PC-9 (cell line): ENCODE results near the gene CCBE1. TPM values are rescaled to one million over a fixed set of nuclear protein-coding genes. Genes with fewer than 3 reads are reported as not detected.

Experiments
- BruUV-seq: library from RNA; stranded (reverse); fragments of 400-500 nt; replicated peaks from 2 replicates; lab custom pipeline; 2021; lab: Mats Ljungman, UMichigan
- CTCF ChIA-PET: fragments of 300-600 bp; sonication (Branson Sonifier 250); formaldehyde crosslinking; loops from one replicate; lab custom pipeline; 2022; ENCODE audit warnings: antibody characterized with exemption; lab: Charles Lee
- POLR2A ChIA-PET: fragments of 300-600 bp; sonication (Branson Sonifier 250); formaldehyde crosslinking; loops from one replicate; lab custom pipeline; 2022; ENCODE audit warnings: antibody characterized with exemption; ENCODE audit not compliant: unreplicated experiment; lab: Charles Lee
- DNase-seq, 2 experiments: peaks; one replicate each; pipeline versions ENCODE4 v3.0.0 to v3.0.0-alpha.2; 2015 to 2022; ENCODE audit warnings: mixed read lengths in 1 of 2
- H2AFZ ChIP-seq: fragments of 200-600 bp; sonication (generic); 2 replicates; pipeline ENCODE4 v1.8.1; 2017; ENCODE audit warnings: antibody characterized with exemption
- H3F3A ChIP-seq: fragments of 200-600 bp; sonication (generic); 2 replicates; pipeline ENCODE4 v1.8.1; 2017; ENCODE audit warnings: antibody characterized with exemption, mild to moderate bottlenecking, low read depth; ENCODE audit not compliant: insufficient read depth
- H3K27ac ChIP-seq: fragments of 200-600 bp; sonication (generic); 2 replicates; pipeline ENCODE4 v1.6.1; 2016; ENCODE audit warnings: mixed run types
- H3K27me3 ChIP-seq: fragments of 200-600 bp; sonication (generic); 2 replicates; pipeline ENCODE4 v1.6.1; 2016; ENCODE audit warnings: low read depth, mixed run types; ENCODE audit not compliant: insufficient read depth
- H3K36me3 ChIP-seq: fragments of 200-600 bp; sonication (generic); 2 replicates; pipeline ENCODE4 v1.6.1; 2016; ENCODE audit warnings: low read depth, mixed run types
- H3K4me1 ChIP-seq: fragments of 200-600 bp; sonication (generic); replicated peaks from 2 replicates; pipeline ENCODE4 v1.6.1; 2016; ENCODE audit warnings: mixed run types; ENCODE audit not compliant: insufficient read depth
- H3K4me2 ChIP-seq: fragments of 200-600 bp; sonication (generic); 2 replicates; pipeline ENCODE4 v1.6.1; 2017; ENCODE audit warnings: mixed run types
- H3K4me3 ChIP-seq: fragments of 200-600 bp; sonication (generic); 2 replicates; pipeline ENCODE4 v1.6.1; 2016; ENCODE audit warnings: mixed run types
- H3K79me2 ChIP-seq: fragments of 200-600 bp; sonication (generic); 2 replicates; pipeline ENCODE4 v1.6.1; 2017; ENCODE audit warnings: low read depth, mixed run types
- H3K9me2 ChIP-seq: fragments of 200-600 bp; sonication (generic); 2 replicates; pipeline ENCODE4 v1.8.1; 2017; ENCODE audit warnings: mild to moderate bottlenecking; ENCODE audit not compliant: insufficient read depth
- H3K9me3 ChIP-seq: fragments of 200-600 bp; sonication (generic); 2 replicates; pipeline ENCODE4 v1.8.1; 2016; ENCODE audit warnings: low read depth; ENCODE audit not compliant: insufficient read depth
- H4K20me1 ChIP-seq: fragments of 200-600 bp; sonication (generic); 2 replicates; pipeline ENCODE4 v1.8.1; 2017; ENCODE audit not compliant: insufficient read depth
- CTCF ChIP-seq: fragments of 200-600 bp; sonication (generic); conservative IDR thresholded peaks from 2 replicates; pipeline ENCODE4 v1.6.1; 2017; ENCODE audit warnings: mixed run types, antibody characterized with exemption, mild to moderate bottlenecking, moderate library complexity
- EZH2 ChIP-seq: fragments of 200-600 bp; sonication (generic); IDR thresholded peaks from 2 replicates; pipeline ENCODE4 v1.8.0; 2017; ENCODE audit warnings: antibody characterized with exemption, low read depth
- intact Hi-C: fragments of 100-400 bp; cut with micrococcal nuclease; formaldehyde crosslinking; loops from one replicate; pipeline ENCODE4 v1.10.0; 2022; ENCODE audit not compliant: unreplicated experiment
- total RNA-seq: library from RNA; stranded (reverse); gene quantifications from 2 replicates; pipeline ENCODE4 v1.2.3, GENCODE V29; 2021

CCBE1 gene
- total RNA-seq, 1 experiment from 2014 or later, result 5.8 TPM

GRCh38 chr18:59383851-59384250, 313.4 kb downstream of the CCBE1 start:
- no peaks in the 10 kb centered on the region for H3K27me3 ChIP-seq
- no peaks in the 10 kb centered on the region for H3K79me2 ChIP-seq
- no peak for DNase-seq
- H3K36me3 ChIP-seq, result no peaks in the 10 kb centered on the region
- ChIA-PET CTCF (interaction anchor here (0.7 kb wide), 1 partner anchor 927 kb away, joined by 4 read pairs; no protein-coding TSS in a partner anchor), POLR2A (no interaction called here)
- H3K4me2 ChIP-seq, result no peak overlapping the region
- no peak overlapping the region for H3K4me3 ChIP-seq
- 0 out of 2 replicates have a peak, but pooled peaks cover 6% of the 10 kb centered on the region for H3K4me1 ChIP-seq
- TF ChIP-seq CTCF, result no peak
- no peak for TF ChIP-seq EZH2
- no peaks in the 10 kb centered on the region for H4K20me1 ChIP-seq
- no peaks in the 10 kb centered on the region for H3K9me2 ChIP-seq
- no peak overlapping the region for H3K27ac ChIP-seq
- H3F3A ChIP-seq, result no peaks in the 10 kb centered on the region
- H2AFZ ChIP-seq, result no peak overlapping the region
- intact Hi-C loops, result loop anchor here (5.0 kb wide), 1 partner anchor 82 kb away; no protein-coding TSS in a partner anchor
- BruUV-seq, result no TSS peak
- no peaks in the 10 kb centered on the region for H3K9me3 ChIP-seq

GRCh38 chr18:59382383-59382782, 314.8 kb downstream of the CCBE1 start:
- no TSS peak for BruUV-seq
- 0 out of 2 replicates have a peak, but pooled peaks cover 6% of the 10 kb centered on the region for H3K4me1 ChIP-seq
- CTCF ChIA-PET, result no interaction called here

GRCh38 chr18:59381949-59382348, 315.3 kb downstream of the CCBE1 start:
- Histone ChIP-seq H3K4me2 (no peak overlapping the region), H3K4me3 (no peak overlapping the region), H3K9me2 (no peaks in the 10 kb centered on the region), H3K9me3 (no peaks in the 10 kb centered on the region), H3K27me3 (no peaks in the 10 kb centered on the region), H2AFZ (no peak overlapping the region), H4K20me1 (no peaks in the 10 kb centered on the region), H3F3A (no peaks in the 10 kb centered on the region), H3K36me3 (no peaks in the 10 kb centered on the region), H3K27ac (no peak overlapping the region), H3K79me2 (no peaks in the 10 kb centered on the region), H3K4me1 (0 out of 2 replicates have a peak, but pooled peaks cover 6% of the 10 kb centered on the region)
- TF ChIP-seq CTCF (no peak), EZH2 (no peak)
- ChIA-PET CTCF (no interaction called here), POLR2A (no interaction called here)
- intact Hi-C loops, result loop anchor here (5.0 kb wide), 1 partner anchor 80 kb away; no protein-coding TSS in a partner anchor
- BruUV-seq, result no TSS peak
- DNase-seq, result no peak

More at GRCh38 chr18:59382383-59382782, 314.8 kb downstream of the CCBE1 start:
- Histone ChIP-seq H4K20me1 (no peaks in the 10 kb centered on the region), H3K36me3 (no peaks in the 10 kb centered on the region), H3K4me2 (no peak overlapping the region), H3K79me2 (no peaks in the 10 kb centered on the region), H3K9me2 (no peaks in the 10 kb centered on the region), H3K4me3 (no peak overlapping the region), H2AFZ (no peak overlapping the region), H3F3A (no peaks in the 10 kb centered on the region), H3K27ac (no peak overlapping the region), H3K27me3 (no peaks in the 10 kb centered on the region), H3K9me3 (no peaks in the 10 kb centered on the region)
- POLR2A ChIA-PET, result no interaction called here
- no peak for DNase-seq
- no peak for TF ChIP-seq CTCF
- no peak for TF ChIP-seq EZH2
- intact Hi-C loops, result loop anchor here (5.0 kb wide), 1 partner anchor 80 kb away; no protein-coding TSS in a partner anchor

Other genes starting within 250 kb of the CCBE1 start
- 16.5 and 17.0 TPM in 2 replicates for gene PMAIP1, start 202.6 kb upstream of the CCBE1 start, total RNA-seq